ENCODE data around the gene ARSB.

The ARSB gene

GRCh38 chr5:78773655-78774054 is 211.5 kb downstream of the ARSB start:
- DNase-seq (ENCODE audit: extremely low spot score): no peak
- TF ChIP-seq FOXM1 (IDR thresholded peaks at IDR 0.05; ENCODE audit: borderline replicate concordance) (no peak), SUZ12 (IDR thresholded peaks at IDR 0.05) (no peak), CTBP1 (IDR thresholded peaks at IDR 0.05; ENCODE audit: borderline replicate concordance) (no peak), FOXK2 (IDR thresholded peaks at IDR 0.05) (no peak), ZNF384 (IDR thresholded peaks at IDR 0.05) (no peak), HDGF (IDR thresholded peaks at IDR 0.05; ENCODE audit: borderline replicate concordance) (no peak), SP1 (IDR thresholded peaks at IDR 0.05) (no peak), ELF4 (IDR thresholded peaks at IDR 0.05) (no peak), BHLHE40 (IDR thresholded peaks at IDR 0.05; ENCODE audit: borderline replicate concordance) (no peak), PKNOX1 (IDR thresholded peaks at IDR 0.05) (no peak)
- ChIA-PET POLR2A (no interaction called here), CTCF (no interaction called here)

- ChIA-PET POLR2A (no interaction called here), CTCF (interaction anchor here (0.6 kb wide), 2 partner anchors 133 to 780 kb away, joined by 3 to 4 read pairs; no protein-coding TSS in a partner anchor)
- TF ChIP-seq SUZ12 (IDR thresholded peaks at IDR 0.05) (no peak), LEF1 (IDR thresholded peaks at IDR 0.05; ENCODE audit: borderline replicate concordance) (no peak), ARNT (IDR thresholded peaks at IDR 0.05) (no peak), HDGF (IDR thresholded peaks at IDR 0.05; ENCODE audit: borderline replicate concordance) (no peak), ZNF384 (IDR thresholded peaks at IDR 0.05) (no peak), FOXM1 (IDR thresholded peaks at IDR 0.05; ENCODE audit: borderline replicate concordance) (no peak), PKNOX1 (IDR thresholded peaks at IDR 0.05) (no peak), FOXK2 (IDR thresholded peaks at IDR 0.05) (no peak), L3MBTL2 (conservative IDR thresholded peaks at IDR 0.05) (no peak), FOXA1 (IDR thresholded peaks at IDR 0.05) (no peak), SP1 (IDR thresholded peaks at IDR 0.05) (no peak), TARDBP (IDR thresholded peaks at IDR 0.05) (no peak), NFRKB (IDR thresholded peaks at IDR 0.05) (no peak), BHLHE40 (IDR thresholded peaks at IDR 0.05; ENCODE audit: borderline replicate concordance) (no peak), CTBP1 (IDR thresholded peaks at IDR 0.05; ENCODE audit: borderline replicate concordance) (no peak), ELF4 (IDR thresholded peaks at IDR 0.05) (no peak)
- no peak for DNase-seq (ENCODE audit: extremely low spot score)
These were observed 213.6 kb downstream of the ARSB start for GRCh38 chr5:78771260-78772205.

GRCh38 chr5:78768781-78769380 is 216.2 kb downstream of the ARSB start:
- no peak for DNase-seq (ENCODE audit: extremely low spot score)
- ChIA-PET CTCF (no interaction called here), POLR2A (no interaction called here)
- TF ChIP-seq SP1 (IDR thresholded peaks at IDR 0.05): no peak
- TF ChIP-seq HDGF (IDR thresholded peaks at IDR 0.05; ENCODE audit: borderline replicate concordance): no peak
- no peak for TF ChIP-seq TARDBP (IDR thresholded peaks at IDR 0.05)

- ChIA-PET CTCF (no interaction called here), POLR2A (no interaction called here)
- no peak for DNase-seq (ENCODE audit: extremely low spot score)
These were observed 218.7 kb downstream of the ARSB start for GRCh38 chr5:78766412-78766762.

GRCh38 chr5:78765756-78766411 is 219.2 kb downstream of the ARSB start:
- DNase-seq (ENCODE audit: extremely low spot score): no peak
- ChIA-PET POLR2A (no interaction called here), CTCF (no interaction called here)
- TF ChIP-seq LEF1 (IDR thresholded peaks at IDR 0.05; ENCODE audit: borderline replicate concordance): no peak
- TF ChIP-seq CTBP1 (IDR thresholded peaks at IDR 0.05; ENCODE audit: borderline replicate concordance): no peak
- TF ChIP-seq ZNF384 (IDR thresholded peaks at IDR 0.05): no peak
- TF ChIP-seq NFRKB (IDR thresholded peaks at IDR 0.05): no peak
- no peak for TF ChIP-seq ARNT (IDR thresholded peaks at IDR 0.05)
- TF ChIP-seq BHLHE40 (IDR thresholded peaks at IDR 0.05; ENCODE audit: borderline replicate concordance): no peak
- TF ChIP-seq SP1 (IDR thresholded peaks at IDR 0.05): no peak

More at GRCh38 chr5:78766412-78766762, 218.7 kb downstream of the ARSB start:
- TF ChIP-seq FOXM1 (IDR thresholded peaks at IDR 0.05; ENCODE audit: borderline replicate concordance) (no peak), NFRKB (IDR thresholded peaks at IDR 0.05) (no peak), CTBP1 (IDR thresholded peaks at IDR 0.05; ENCODE audit: borderline replicate concordance) (no peak), FOXK2 (IDR thresholded peaks at IDR 0.05) (no peak), ARNT (IDR thresholded peaks at IDR 0.05) (no peak), FOXA1 (IDR thresholded peaks at IDR 0.05) (no peak), SP1 (IDR thresholded peaks at IDR 0.05) (no peak), L3MBTL2 (conservative IDR thresholded peaks at IDR 0.05) (no peak), TARDBP (IDR thresholded peaks at IDR 0.05) (no peak), LEF1 (IDR thresholded peaks at IDR 0.05; ENCODE audit: borderline replicate concordance) (no peak), PKNOX1 (IDR thresholded peaks at IDR 0.05) (no peak), ELF4 (IDR thresholded peaks at IDR 0.05) (no peak), HDGF (IDR thresholded peaks at IDR 0.05; ENCODE audit: borderline replicate concordance) (no peak), ZNF384 (IDR thresholded peaks at IDR 0.05) (no peak), SUZ12 (IDR thresholded peaks at IDR 0.05) (no peak), BHLHE40 (IDR thresholded peaks at IDR 0.05; ENCODE audit: borderline replicate concordance) (no peak)
